ENCODE measurements around the gene AMBRA1.

Gene AMBRA1

DNA sequence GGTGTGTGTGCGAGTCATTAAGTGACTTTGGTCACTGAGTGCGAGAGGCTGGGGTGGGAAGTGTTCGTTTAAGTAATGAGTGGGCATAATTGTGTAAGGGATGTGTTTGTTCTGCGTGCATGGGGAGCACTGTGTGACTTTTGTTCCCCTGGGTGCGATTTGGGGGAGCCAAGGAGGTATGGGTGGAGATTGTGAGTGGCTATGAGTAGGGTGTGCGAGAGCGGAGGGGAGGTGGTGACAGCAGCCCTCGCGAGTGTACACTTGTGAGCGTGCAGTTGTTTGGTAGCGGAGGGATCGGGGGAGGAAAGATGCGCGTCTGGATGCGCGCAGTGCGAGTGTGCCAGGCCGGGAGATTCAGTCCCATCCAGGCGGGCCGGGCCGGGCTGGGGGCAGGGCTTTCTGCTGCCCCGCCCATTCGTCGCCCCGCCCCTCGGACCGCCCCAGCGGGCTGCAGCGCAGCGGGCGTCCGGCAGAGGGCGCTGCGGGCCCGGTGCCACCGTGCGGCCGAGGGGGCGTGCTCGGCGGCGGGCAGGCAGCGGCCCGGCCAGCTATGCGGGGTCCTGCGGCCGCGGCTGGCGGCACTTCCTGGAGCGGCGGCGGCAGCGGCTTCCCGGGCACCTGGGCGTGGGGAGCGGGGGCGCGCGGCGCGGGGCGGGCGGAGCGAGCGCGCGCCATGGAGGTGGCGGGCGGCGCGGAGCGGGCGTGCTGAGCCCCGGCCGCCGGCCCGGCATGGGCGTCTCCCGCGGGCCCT lies 246.8 kb downstream of the AMBRA1 start, which contains the start of gene DGKZ:
Gene DGKZ (plus strand): TSS at position 578 of the 751 bp plus-strand sequence. CDS start 197 bp downstream, outside the sequence.
- DNase-seq (ENCODE audit: low read depth) = peak; percentile 58

Data from fibroblast of the conjunctiva (primary cell).